GM21825 (cell line): Measurements from ENCODE around the gene MCM9.
A peak's percentile ranks its signal among the peaks of the same experiment; 100 is the strongest.

ENCODE experiments used
- ATAC-seq: cut with Tn5 transposase; IDR thresholded peaks from one replicate; pipeline ENCODE4 v1.9.1; 2021; ENCODE audit warnings: mild to moderate bottlenecking, moderate library complexity; ENCODE audit not compliant: unreplicated experiment

Gene MCM9

DNA sequence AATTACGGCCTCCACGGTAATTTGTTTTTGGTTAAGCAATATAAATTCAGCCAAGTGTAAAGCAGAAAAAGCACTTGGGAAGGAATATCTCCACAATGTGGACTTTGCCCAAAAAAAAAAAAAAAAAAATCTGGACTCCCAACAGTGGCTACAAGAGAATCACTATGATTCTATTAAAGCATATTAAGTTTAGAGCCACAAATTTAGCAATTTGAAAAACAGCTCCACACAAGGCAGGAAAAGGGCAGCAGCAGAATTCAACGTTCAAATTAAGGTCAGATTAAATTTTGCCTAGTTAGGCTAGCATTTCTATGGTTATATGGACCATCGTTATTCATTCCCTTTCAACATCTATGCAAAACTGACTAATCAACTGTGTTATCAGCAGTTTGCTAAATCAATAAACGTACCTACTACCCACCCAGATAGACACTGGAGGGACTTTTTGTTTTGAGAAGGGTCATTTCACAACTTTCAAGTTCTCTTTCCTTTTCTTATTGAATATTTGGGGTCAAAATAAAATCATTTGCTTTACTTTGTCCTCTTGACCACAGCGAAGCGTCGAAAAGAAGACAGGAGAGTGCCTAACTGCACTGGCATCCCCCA, 1.0 kb downstream of the MCM9 start:
- ATAC-seq, result peak; percentile 1

DNA sequence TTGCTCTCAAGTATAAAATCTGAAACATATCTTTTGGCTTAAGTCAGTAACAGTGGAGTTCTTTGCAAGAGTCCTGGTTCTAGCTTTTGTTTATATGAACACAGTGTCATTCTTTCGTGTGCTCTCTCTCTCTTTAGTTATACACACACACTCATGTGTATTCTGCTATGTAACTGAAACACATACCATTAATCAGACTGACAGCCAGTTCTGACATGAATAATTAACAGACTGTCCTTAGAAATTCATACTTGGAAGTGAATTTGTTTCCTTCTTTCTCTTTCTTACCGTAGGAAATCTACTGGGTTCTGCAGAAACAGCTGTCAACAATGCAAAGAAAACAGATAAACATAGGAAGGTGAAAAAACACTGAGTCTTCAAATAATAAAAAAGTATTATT, 2.5 kb downstream of the MCM9 start:
- ATAC-seq, result no peak

DNA sequence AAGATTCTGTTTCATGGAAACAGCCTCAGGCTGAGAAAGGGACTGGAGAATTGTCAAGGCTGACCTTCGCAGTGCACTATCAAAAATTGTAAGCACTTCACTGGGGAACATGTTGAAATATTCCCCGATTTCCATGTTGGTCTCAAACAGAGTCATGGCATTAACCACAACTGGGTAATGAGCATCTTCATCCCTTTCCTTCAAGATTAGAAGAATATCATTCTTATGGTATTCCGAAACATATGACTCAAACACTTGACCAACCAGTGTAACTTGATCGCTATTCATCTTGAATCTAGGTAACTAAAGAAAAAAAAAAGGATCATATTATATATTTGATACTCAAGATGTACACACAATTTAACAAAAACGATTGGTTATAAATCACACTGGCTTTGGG, 3.5 kb downstream of the MCM9 start:
- no peak for ATAC-seq

- no peak for ATAC-seq
These were observed 4.3 kb downstream of the MCM9 start for GRCh38 chr6:118930680-118931079.

- ATAC-seq, result no peak
These were observed 11.9 kb downstream of the MCM9 start for GRCh38 chr6:118923035-118923434.

- no peak for ATAC-seq
These were observed 13.9 kb downstream of the MCM9 start for GRCh38 chr6:118921084-118921483.

DNA sequence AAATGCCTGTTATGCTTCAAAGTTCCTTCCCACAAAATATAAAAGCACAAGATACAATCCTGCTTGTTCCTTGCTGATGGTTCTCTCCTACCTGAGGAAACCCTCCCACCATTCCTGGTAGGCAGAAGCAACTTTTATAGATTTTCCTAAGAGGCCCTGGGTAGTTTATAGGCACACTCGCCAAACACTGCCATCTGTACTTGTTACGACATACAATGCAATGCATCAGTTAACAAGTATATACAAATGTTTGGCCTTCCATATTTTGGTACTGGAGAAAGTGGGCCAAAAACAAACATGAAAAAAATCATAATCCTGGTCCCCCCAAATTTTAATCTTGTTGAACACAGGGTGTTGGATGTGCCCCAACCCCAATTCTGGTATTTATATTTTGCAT, 16.6 kb downstream of the MCM9 start:
- no peak for ATAC-seq

DNA sequence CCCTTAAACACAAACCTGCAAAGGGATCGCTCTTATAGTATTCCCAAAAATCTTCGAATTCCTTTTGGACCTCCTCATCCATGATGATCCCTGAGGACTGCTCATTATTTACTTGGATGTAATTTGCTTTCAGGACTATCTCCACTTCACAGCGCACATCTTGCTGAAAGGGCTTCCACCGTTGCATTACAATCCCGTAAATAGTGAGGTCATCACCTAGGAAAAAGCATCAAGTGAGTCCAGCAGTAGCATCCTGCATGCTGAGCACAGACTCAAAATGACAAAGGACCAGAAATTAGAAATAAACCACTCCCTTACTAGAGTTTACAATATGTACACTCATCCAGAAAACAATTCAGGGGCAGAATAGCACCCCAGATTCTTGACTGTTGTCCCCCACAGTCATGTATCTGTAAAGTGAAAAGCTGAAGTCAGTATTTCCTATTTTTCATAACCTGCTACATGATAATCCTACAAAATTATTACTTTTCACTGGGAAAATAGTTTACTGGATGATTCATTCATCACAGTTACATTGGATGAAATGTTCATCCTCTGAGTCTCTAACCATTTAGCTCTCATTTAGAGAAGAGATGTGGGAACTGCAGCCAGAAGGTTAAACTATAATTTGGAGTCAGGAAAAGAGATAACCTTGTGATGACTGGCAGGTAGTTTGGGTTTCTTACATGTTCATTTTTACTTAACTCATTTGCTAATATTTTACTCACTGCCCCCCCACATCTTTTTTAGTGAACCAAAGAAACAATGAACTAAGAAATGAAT, 17.2 kb downstream of the MCM9 start:
- no peak for ATAC-seq

GRCh38 chr6:118914598-118914997, 20.4 kb downstream of the MCM9 start:
- no peak for ATAC-seq

GRCh38 chr6:118913161-118913560, 21.8 kb downstream of the MCM9 start:
- ATAC-seq, result no peak

- no peak for ATAC-seq
These were observed 22.3 kb downstream of the MCM9 start for GRCh38 chr6:118912646-118913045.

GRCh38 chr6:118908441-118908840, 26.5 kb downstream of the MCM9 start:
- no peak for ATAC-seq

DNA sequence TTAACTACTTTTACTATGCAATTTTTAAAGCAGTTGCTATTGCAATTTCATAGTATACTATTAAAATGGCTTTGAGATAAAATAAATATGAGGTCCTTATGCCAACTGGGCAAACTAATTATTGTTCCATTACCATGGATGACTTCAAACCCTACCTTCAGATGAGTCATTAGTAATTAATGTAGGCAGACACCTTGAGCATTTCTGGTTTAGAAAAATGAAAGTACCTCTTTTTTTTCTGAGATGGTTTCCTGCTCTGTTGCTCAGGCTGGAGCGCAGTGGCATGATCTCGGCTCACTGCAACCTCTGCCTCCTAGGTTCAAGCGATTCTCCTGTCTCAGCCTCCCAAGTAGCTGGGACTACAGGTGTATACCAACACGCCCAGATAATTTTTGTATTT, 29.1 kb downstream of the MCM9 start:
- no peak for ATAC-seq

DNA sequence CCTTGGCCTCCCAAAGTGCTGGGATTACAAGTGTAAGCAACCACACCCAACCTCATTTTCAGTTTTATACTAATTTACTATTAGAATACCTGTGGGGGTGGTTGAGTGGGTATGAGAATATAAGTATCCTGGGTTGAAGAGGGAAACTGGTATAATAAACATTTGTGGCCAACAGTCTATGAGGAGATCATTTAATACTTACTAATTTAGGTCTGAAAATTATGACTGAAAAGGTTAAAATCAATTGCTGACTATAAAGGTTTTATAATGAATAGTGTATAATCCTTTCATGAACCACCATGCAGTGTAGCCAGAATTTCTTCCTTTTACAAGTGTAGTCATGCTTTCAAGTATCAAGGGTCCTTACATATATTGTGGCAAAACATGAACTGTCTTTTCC, 29.9 kb downstream of the MCM9 start:
- ATAC-seq, result no peak

GRCh38 chr6:118903691-118904090, 31.3 kb downstream of the MCM9 start:
- no peak for ATAC-seq

DNA sequence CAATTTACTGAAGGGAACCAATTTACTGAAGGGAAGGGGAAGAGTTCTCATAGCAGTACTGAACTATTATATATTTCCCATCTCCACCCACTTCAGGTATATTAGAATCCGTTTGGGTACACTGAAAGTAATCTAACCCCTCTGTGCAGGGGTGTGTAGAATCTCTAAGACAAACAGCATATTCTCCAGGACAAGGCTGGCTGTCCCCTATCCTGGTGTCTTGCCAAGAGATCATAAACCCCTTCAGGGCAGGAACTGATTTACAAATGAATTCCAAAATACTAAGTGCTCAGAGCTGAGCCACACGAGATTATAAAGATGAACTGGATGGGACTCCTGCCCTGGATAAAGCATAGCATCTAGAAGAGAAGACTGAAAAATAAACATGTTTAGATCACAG, 31.8 kb downstream of the MCM9 start:
- no peak for ATAC-seq

- no peak for ATAC-seq
These were observed 32.2 kb downstream of the MCM9 start for GRCh38 chr6:118902726-118903125.

DNA sequence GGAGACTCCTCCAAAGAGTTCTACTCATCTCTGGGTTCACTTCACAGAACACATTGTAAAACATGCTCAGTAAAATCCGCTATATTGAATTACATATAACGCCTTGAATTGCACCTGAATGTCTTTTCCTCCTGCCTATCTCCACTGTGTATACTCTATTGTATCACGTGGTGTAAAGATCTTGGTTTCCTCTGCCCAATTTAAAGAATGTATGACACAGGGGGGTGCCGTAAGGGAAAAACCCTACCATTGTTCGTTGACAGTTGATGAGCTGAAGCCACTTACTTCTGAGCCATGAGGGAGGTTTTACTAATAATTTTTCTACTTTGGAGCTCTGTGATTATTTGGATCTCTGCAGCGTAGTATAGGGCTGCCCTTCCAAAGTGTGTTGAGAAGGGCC, 35.0 kb downstream of the MCM9 start:
- ATAC-seq, result no peak

DNA sequence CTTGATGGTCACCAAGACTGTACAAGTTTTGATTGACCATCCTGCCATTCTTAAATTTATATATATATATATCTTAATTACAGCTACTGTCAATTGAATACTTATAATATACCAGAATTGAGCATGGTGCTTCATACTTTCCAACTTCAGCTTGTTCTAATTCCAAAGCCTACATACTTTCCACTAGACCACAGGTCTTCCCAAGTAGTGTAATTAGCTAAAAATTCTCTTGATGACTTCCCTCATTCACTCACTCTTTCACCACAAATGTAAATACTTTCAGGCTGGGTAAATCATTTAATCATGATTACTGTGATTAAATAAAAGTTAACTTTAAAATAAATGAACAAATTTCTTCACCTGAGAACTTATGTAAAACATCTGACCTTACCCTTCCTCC, 37.6 kb downstream of the MCM9 start:
- no peak for ATAC-seq

DNA sequence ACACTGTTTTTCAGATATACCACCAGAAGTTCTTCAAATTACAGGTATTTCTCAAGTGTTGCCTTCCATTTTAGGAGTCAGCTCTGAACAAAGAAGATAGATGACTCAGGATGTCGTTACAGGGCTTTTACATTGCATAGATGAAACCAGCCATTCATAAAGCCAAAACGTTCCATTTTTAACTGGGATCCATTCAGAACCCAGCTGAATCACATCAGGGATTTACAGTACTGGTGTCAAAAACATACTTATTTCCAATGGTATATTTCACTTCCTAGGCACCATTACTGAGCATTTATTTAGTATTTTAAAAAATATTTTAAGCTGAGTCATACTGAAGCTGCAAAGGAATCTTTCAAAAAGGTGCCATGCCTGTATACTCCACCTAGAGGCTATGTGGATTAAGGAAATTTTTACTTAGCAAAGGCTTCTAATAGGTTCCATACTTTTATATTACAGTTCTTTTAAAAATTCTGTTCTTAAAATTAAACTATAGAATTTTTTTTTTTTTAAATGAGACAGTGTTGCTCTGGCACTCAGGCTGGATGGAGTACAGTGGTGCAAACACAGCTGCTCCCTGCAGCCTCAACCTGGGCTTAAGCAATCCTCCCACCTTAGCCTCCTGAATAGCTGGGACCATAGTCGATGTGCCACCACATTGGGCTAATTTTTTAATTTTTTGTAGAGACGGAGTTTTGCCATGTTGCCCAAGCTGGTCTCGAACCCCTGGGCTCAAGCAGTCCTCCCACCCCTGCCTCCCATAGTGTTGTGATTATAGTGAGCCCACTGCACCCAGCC, 38.4 kb downstream of the MCM9 start:
- ATAC-seq, result peak; percentile 17

- no peak for ATAC-seq
These were observed 39.1 kb downstream of the MCM9 start for GRCh38 chr6:118895859-118896258.

DNA sequence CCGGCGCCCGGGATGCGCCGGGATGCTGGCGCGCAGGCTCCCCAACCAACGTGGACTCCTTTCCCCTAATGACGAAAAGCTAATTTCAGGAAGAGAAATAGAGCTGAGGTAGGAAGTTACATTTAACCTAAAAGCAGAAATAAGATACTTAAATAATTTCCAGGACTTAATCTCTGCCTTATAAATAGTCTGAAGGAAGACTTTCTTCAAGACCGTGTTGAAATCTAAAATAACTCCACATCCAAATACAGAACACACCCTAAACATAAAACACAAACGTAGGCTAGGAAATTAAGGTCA, 39.7 kb downstream of the MCM9 start:
- ATAC-seq, result no peak
